NCI-H510A (cell line): ENCODE data around the gene RAB1A.
"Not testable (repeated sequence)": the region's sequence is repeated elsewhere in the genome, so short reads cannot be mapped to it uniquely, and the experiment has no call there.

Experiments
- DNase-seq: peaks from one replicate; lab custom pipeline; 2025; lab: John Stamatoyannopoulos, UW

The RAB1A gene

DNA sequence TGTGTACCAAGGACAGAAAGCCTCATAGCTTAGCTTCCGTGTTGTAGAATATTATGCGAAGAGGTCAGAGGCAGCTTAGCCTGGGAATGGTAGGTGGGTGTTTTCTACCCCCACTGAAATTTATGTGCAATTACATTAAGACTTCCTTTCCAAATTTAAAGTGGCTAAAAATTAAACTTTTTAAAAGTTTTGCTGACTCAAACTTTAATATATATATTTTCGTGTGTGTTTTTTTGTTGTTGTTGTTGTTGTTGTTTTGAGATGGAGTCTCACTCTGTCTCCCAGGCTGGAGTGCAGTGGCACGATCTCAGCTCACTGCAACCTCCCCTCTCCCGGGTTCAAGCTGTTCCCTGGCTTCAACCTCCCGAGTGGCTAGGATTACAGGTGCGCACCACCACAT, 4.3 kb upstream of the RAB1A start:
- no peak for DNase-seq

DNA sequence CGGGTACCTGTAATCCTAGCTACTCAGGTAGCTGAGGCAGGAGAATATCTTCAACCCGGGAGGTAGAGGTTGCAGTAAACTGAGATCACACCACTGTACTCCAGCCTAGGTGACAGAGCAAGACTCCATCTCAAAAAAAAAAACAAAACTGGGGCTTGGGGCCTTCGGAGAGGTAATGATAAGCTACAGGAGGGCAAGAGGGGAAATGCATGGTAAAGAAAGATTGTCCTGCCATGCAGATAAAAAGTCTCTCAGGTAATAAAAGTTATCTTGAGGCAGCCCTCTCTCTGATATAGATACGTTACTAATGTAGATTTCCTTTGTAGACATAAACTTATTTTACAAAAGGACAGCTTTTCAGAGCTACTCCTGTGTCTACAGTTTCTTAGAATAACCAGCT, 3.7 kb upstream of the RAB1A start:
- DNase-seq, result no peak

DNA sequence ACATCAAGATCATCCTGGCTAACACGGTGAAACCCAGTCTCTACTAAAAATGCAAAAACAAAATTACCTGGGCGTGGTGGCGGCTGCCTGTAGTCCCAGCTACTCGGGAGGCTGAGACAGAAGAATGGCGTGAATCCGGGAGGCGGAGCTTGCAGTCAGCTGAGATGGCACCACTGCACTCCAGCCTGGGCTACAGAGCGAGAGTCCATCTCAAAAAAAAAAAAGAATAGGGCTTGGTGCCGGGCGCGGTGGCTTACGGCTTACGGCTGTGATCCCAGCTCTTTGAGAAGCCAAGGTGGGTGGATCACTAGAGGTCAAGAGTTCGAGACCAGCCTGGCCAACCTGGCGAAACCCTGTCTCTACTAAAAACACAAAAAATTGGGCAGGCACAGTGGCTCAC, 3.0 kb upstream of the RAB1A start:
- DNase-seq, result not testable (repeated sequence)

- DNase-seq, result no peak
These were observed 814 bp upstream of the RAB1A start for GRCh38 chr2:65130664-65131175.

DNA sequence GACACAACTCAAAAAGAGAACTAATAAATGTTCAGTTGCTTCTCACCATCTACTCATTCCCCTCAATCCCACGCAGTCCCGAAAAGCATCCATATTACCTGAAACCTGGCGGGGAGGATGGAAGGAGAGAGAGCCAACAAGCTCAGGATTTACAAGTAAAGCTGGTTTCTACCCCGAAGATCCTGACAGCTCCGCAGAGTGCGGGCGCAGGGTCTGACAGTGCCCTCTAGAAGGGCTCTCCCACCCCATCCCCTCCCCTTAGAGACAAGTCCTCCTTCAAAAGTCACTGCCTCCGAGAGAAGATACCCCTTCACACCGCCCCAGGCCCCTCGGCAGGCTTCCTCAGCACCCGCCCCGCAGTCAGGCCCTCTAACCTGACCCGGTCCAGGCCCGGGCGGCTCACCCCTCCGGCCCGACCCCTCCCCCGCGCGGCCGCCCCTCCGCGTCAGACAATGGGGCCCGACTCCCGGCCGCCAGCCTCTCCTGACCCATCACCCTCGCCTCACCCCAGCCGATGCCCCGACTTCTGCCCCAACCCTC, 550 bp downstream of the RAB1A start:
- DNase-seq, result no peak

- DNase-seq, result no peak
These were observed 1.4 kb downstream of the RAB1A start for GRCh38 chr2:65128297-65129190.

GRCh38 chr2:65125457-65125856, 4.4 kb downstream of the RAB1A start:
- DNase-seq, result not testable (repeated sequence)

DNA sequence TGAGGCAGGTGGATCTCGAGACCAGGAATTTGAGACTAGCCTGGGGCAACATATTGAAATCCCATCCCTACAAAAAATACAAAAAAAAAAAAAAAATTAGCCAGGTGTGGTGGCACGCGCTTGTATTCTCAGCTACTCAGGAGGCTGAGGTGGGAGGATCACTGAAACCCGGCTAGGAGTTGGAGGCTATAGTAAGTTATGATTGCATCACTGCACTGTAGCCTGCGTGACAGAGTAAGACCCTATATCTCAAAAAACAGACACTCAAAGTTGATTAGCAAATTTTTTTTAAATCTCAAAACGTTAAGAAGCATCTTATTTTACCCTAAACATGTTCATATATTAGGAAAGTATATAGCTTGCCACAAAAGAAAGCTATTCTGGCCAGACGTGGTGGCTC, 7.6 kb downstream of the RAB1A start:
- DNase-seq, result no peak

DNA sequence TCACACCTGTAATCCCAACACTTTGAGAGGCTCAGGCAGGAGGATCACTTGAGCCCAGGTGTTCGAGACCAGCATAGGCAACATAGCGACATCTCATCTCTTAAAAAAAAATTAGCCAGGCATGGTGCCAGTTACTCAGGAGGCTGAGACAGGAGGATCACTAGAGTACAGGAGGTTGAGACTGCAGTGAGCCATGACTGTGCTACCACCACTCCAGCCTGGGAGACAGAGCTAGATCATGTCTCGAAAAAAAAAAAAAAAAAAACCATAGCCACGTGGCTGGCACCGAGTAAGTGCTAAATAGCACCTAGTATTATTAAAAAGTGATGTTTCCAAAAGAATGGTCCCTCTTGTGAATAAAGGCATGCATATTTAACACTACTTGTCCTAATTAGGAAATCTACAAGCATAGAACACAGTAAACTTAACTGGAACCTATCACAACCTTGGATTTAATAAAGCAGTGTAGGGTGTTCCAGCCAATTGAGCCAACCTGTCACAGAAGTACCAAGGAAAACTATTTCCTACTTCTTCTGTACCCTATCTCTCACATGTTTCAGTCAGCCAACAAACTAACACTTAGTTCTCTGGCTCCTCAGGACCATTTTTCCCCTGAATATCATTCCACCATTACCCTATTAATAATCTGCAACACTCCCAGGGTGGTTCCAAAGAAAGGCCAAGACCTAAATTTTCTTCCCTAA, 8.8 kb downstream of the RAB1A start:
- no peak for DNase-seq

- no peak for DNase-seq
These were observed 13.3 kb downstream of the RAB1A start for GRCh38 chr2:65116645-65117044.

DNA sequence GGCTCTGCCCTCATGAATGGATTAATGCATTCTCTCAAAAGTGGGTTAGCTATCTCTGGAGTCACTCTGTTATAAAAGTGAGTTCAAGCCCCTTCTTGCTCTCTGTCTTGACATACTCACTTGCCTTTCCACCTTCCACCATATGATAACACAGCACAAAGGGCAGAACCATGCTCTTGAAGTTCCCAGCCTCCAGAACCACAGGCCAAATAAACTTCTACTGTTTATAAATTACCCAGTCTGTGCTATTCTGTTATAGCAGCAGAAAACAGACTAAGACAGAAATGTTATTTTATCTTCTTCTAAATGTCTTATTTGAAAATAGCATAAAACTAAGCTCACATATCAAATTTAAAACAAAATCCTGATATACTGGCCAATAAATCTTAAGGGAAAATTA, 15.0 kb downstream of the RAB1A start:
- no peak for DNase-seq

- no peak for DNase-seq
These were observed 16.1 kb downstream of the RAB1A start for GRCh38 chr2:65113816-65114215.

DNA sequence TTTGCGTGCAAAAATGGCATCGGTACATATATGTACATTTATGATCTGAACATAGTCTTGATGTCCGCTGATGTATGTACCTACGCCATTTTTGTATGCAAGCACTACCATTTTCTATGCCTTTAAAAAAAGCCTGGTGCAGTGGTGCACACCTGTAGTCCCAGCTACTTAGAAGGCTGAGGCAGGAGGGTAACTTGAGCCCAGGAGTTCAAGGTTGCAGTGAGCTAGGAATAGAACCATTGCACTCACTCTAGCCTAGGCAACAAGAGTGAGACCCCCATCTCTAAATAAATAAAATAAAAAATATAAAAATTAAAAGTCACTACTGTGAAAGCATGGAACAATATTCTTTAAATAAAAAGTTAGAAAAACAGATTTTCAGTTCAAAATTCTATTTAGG, 16.7 kb downstream of the RAB1A start:
- DNase-seq, result no peak

- DNase-seq, result no peak
These were observed 17.3 kb downstream of the RAB1A start for GRCh38 chr2:65112633-65113032.

GRCh38 chr2:65108780-65109179, 21.1 kb downstream of the RAB1A start:
- no peak for DNase-seq

DNA sequence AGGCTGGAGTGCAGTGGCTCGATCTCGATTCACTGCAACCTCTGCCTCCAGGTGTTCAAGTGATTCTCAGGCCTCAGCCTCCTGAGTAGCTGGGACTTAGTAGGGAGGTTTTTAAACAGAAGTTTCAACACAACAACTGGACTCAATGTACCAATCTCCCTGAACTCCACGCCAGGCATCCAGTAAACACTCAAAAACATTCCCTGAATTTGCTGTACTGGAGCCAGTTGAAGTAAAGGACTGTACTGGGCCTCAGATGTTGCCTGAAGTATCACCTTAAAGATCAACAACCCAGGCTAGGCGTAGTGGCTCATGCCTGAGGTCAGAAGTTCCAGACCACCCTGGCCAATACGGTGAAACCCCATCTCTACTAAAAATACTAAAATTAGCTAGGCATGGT, 22.4 kb downstream of the RAB1A start:
- no peak for DNase-seq

- no peak for DNase-seq
These were observed 26.7 kb downstream of the RAB1A start for GRCh38 chr2:65103013-65103715.

- DNase-seq, result no peak
These were observed 28.8 kb downstream of the RAB1A start for GRCh38 chr2:65101071-65101470.

GRCh38 chr2:65098741-65099140, 31.2 kb downstream of the RAB1A start:
- DNase-seq, result no peak

GRCh38 chr2:65097844-65098243, 32.1 kb downstream of the RAB1A start:
- no peak for DNase-seq

DNA sequence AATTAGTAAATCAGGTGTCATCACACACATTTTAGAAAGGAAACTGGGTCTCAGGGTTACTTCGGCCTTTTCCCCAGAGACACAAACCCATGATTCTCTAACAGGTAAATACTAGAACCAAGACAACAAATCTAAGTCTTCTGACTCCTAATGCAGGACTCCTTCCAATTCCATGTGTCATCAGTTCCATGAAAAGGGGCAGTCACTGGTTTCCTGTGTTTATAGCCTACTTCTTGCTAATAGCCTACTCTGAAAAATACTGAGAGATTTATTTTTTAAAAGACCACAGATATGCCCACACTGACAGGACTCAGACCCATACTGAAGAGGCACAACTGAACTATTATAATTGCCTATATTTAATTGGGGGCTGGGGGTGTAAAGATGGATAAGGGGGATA, 33.0 kb downstream of the RAB1A start:
- DNase-seq, result no peak

DNA sequence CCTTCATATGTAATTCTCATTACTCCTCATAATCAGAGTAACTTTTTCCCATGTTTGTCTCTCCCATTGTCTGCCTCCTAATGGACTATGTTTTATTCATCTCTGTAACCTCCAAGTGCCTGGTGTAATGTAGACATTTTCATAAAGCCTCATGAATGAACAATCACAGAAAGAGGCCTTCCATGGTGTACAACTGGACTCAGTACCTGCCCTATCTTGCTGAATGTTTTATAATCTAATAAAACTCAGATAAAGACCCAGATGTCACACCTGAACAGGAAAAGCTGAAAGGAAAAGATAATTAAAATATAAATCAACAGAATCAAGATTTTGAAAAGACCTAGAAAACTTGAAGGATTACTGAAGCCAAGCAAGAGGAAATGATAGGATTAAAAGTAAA, 36.7 kb downstream of the RAB1A start:
- no peak for DNase-seq
